GM18519 (cell line): ENCODE results near the gene BIRC3.
A peak's percentile ranks its signal among the peaks of the same experiment; 100 is the strongest.

ENCODE experiments used
- ATAC-seq: cut with Tn5 transposase; IDR thresholded peaks from one replicate; pipeline ENCODE4 v1.9.1; 2021; ENCODE audit warnings: mild to moderate bottlenecking, moderate library complexity; ENCODE audit not compliant: unreplicated experiment, low FRiP score

The BIRC3 gene

DNA sequence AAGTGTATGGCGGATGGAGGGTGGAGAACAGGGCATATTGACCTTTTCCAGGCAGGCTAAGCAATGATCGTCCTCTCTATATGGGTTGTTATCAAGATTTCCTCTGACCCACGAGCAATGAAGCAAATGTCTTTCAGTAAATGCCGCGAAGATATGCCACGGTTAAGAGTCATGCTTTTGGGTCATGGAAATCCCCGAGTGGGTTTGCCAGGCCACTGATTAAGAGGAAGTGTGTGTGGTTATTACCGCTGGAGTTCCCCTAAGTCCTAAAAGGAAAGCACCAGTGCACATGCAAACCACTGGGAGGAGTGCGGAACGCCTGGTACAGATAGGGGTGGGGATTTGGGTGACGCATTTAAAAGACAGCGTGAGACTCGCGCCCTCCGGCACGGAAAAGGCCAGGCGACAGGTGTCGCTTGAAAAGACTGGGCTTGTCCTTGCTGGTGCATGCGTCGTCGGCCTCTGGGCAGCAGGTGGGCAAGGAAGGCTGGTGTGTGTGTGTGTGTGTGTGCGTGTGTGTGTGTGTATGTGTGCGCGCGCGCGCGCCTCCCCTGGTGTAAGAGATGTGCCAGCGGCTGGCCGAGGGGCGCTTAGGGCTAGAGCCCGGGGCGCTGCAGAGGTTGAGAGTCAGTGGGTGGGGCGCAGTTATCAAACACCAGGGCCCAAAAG lies at the start of gene BIRC3:
BIRC3 (plus strand) TSS at position 386 of the 669 bp plus-strand sequence. CDS start 7,026 bp downstream, outside the sequence.
- ATAC-seq: peak; percentile 79

DNA sequence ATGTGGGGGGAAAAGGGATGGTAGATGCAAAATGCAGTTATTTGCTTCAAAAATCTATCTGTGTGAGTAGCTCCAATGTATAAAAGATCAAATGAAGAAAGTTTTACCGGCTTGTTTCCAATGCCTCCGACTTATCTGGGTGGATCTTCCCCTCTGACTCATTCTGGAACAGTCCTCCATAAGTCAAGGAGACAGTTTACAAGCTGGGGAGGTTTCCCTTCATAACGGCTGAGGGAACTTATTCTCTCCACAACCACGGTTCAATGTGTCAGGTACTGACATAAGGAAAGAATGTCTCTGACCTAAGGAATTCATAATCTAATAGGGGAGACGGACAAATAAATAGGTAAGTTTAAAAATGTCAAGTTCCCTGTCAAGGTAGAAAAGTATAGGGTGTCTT lies 49.7 kb upstream of the BIRC3 start:
- ATAC-seq: no peak

DNA sequence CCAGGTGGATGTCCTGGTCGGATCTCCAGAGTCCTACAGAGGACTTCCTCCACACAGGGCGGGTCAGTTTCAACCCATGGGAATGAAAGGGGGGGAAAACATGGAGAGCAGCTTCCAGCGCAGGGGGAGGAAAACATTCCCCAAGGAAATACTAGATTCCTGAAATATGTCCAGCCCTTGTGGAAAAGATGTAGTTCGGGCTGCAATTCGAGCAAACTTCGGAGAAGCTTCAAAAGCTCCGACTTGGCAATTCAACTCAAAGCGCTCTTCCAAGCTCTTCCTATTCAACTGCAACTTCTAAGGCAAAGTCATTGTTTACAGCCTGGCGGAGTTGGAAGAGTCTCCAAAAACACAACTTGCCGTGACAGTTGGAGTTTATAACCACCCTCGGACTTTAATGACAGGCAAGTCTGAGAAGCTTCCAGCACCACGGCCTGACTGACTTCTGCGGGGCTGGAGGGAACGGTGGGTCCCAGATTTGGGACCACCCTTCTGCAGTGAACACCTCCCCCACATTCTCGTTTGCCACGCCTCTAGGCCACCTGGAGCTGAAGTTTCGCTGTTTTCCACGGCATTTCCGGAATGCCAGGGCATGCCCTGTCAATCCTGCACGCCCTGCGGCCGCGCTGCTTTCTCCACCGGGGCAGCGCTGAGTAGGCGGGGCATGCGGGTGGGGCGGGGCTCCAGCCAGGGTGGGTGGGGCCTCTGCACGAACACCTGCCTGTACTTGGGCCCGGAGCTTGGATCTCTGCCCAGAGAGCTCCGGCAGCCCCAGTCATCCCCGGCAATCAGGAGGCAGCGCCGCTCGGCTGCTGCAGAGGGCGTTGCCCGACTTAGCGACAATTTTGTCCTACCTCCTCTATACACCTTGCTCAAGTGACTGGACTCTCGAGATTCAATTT lies 49.0 kb upstream of the BIRC3 start:
- peak; percentile 83 for ATAC-seq

DNA sequence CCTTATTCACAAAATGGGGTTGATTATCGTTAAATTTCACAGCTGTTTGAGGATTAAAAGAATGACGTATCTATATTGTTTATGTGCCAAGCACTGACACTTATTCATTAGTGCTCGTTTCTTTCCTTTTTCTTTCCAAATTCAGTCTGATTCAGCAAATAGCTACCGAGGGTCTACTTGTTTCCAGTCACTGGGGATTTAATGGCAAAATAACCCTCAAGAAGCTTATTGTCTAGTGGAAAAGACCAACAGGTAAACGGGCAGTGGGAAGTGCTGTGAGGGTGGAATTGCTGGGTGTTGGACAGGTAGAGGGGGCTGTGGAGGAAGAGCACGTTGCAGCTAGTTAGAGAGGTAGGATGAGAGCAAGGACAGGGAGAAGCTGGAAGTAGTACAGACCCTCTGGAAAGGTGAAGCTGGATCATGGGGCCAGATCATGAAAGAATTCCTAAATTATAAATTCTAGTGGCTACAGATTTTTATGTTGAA lies 48.3 kb upstream of the BIRC3 start:
- no peak for ATAC-seq

GRCh38 chr11:102269927-102270326 lies 47.4 kb upstream of the BIRC3 start:
- no peak for ATAC-seq

- no peak for ATAC-seq
These were observed 45.0 kb upstream of the BIRC3 start for GRCh38 chr11:102272047-102272824.

DNA sequence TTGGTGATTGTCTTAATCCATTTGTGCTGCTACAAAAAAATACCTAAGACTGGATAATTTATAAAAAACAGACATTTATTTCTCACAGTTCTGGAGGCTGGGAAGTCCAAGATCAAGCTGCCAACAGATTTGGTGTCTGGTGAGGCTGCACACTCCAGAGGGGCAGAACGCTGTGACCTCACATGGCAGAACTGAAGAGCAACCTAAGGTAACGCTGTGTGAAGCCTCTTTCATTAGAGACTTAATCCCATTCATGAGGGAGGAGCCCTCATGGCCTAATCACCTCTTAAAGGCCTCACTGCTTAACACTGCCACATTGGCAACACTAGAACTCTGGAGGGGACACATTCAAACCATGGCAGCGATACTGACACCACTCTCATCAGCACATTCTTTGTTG lies 42.7 kb upstream of the BIRC3 start:
- no peak for ATAC-seq

DNA sequence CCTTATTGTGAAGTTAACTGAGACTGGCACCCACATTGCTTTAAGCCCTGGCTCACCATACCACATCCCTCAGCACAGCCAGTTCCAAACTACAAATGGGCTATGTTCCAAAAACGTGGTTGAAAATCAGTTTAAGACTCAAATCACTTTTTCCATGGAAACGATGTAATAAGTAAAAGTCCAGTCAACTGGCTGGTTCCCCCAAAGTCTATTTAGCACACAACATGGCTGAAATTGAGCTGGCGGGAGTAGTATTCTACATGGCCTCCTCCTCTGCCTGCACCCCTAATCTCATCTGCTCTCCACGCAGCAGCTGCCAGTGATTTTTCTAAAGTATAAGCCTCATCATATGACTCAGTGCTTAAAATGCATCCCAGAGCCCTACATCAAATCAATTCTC lies 40.9 kb upstream of the BIRC3 start:
- no peak for ATAC-seq

DNA sequence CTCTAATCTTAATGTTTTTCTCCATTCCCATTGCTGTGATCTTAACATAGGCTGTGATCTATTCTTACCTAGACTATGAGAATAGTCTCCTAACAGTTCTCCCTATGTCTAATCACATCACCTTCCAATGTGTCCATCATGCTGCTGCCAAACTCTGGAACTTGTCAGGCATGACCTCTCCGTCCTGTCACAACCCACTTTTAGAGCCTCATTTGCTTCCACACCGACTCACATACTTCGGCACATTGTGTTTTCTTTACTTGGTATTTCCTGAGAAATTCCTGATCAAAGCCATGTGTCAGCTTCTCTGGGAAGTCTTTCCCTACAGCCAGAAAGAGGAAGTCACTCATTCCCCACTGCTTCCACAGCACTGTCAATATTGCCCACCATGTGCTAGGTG lies 40.5 kb upstream of the BIRC3 start:
- no peak for ATAC-seq

- peak; percentile 92 for ATAC-seq
These were observed 37.6 kb upstream of the BIRC3 start for GRCh38 chr11:102279641-102280170.

DNA sequence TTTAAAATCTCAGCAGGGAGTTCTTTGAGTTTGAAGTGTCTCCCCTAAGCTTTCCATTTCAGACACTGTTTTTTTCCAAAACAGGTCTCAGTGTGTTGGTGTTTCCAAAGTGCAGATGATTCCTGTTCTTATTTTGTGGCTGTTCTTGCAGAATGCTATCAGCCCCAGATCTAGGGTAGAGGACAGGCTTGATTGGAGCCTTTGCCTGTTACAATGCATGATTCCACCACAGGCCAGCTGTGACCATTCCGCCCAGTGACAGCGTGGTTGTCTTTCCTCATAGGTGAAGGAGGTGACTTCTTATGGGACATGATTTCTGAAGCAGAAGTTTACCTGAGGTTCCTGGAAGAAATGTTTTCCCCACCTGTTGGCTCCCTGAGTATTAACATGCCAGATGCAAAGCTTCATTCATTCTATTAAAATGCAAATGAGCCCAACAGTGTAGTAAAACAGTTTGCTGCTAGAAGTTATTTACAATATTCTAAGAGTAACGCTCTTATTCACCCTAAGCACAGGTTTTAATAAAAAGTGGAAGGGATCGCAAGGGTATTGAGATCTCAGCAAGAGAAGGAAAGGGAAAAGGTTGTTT lies 36.9 kb upstream of the BIRC3 start:
- ATAC-seq: no peak

- ATAC-seq: no peak
These were observed 34.2 kb upstream of the BIRC3 start for GRCh38 chr11:102283116-102283485.

DNA sequence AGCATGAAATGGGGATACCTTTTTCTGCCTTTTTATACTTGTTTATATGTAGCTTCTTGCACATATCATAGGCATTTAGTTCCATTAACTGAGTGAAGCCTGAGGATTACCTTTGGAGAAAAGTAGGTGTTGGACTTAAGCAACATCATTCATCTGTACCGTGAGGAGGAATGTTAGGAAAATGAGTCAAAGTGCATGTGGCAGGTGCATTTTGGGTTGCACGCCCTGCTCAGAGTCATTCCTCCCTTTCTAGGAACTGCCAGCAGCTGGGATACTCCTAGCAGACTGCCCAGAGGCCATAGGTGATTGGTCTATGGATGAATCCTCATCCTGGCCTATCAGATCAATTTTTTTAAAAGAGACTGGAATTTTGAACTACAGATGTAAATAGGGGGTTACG lies 33.3 kb upstream of the BIRC3 start:
- no peak for ATAC-seq

DNA sequence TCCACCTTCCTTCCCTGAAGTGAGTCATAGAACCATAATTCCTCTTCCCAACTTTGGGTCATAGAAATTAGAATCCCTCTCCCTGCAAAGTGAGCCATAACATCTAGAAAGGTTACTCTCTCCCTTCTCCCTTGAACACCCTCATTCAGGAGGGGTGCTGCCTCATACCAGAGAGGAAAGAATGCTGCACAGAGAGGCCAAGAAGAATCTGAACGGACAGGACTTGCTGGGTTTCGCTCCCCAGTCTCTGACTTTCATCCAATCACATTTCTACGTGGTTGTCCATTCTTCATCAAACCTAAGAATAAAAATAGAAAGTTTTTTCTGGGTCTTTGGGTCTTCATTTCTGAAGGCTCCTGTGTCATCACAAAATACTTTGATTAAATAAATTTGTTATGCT lies 31.0 kb upstream of the BIRC3 start:
- ATAC-seq: no peak

GRCh38 chr11:102287964-102288724 lies 29.1 kb upstream of the BIRC3 start:
- peak; percentile 86 for ATAC-seq

- ATAC-seq: no peak
These were observed 28.6 kb upstream of the BIRC3 start for GRCh38 chr11:102288725-102289083.

DNA sequence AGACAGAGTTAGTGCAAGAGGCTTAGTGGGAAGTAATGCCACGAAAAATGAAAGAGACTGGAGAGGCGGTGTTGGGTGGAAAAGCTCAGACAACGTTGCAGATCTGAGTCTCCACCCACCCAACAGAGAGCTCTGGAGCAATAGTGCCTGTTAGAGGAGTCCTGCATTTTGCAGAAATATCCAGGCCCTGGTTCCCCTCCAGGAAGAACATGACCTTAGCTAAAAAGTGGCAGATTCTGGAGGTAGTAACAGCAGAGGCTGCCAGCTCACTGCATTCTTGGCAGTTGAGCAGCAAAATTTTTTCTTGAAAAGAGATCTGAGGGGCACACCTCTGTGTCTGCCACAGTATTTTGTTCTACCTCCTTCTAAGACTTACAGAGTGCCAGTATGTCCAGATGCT lies 27.7 kb upstream of the BIRC3 start:
- ATAC-seq: no peak

GRCh38 chr11:102291831-102292230 lies 25.5 kb upstream of the BIRC3 start:
- no peak for ATAC-seq

- ATAC-seq: no peak
These were observed 24.4 kb upstream of the BIRC3 start for GRCh38 chr11:102292933-102293332.
